ENCODE results near the gene KRIT1. TPM values are rescaled to one million over a fixed set of nuclear protein-coding genes. Genes with fewer than 3 reads are reported as not detected.
A peak's percentile ranks its signal among the peaks of the same experiment; 100 is the strongest.

Gene KRIT1
- total RNA-seq, 1 experiment from 2014 or later = 34.9 TPM

GRCh38 chr7:92266415-92267241, 20.9 kb upstream of the KRIT1 start:
- Mint-ChIP-seq H3K9me3 (no peaks in the 10 kb centered on the region), H3K4me3 (no peak overlapping the region), H3K27me3 (ENCODE audit: low read depth) (no peaks in the 10 kb centered on the region), H3K36me3 (ENCODE audit: insufficient read depth in 1 of 3, low read depth in 3 of 3) (peaks cover 0 to 5% (median 1%) of the 10 kb centered on the region in 3 experiments; a peak in 3 of 7 replicates), H3K4me1 (no peaks in the 10 kb centered on the region; a peak in 1 of 4 replicates), H3K27ac (no peak overlapping the region)
- Histone ChIP-seq H2BK15ac (ENCODE audit: low read depth, low read length) (no peak overlapping the region), H2BK120ac (ENCODE audit: low read depth, low read length, poor library complexity, severe bottlenecking) (no peak overlapping the region), H3K9me3 (ENCODE audit: control insufficient read depth, low read depth, low read length) (no peaks in the 10 kb centered on the region), H3K23ac (ENCODE audit: insufficient read length, low read depth, low read length) (no peak overlapping the region), H3K4me1 (ENCODE audit: insufficient read depth, low read length) (no peaks in the 10 kb centered on the region; the same call in 1 of the 2 replicates), H2AK5ac (ENCODE audit: insufficient read length, low read length) (no peak overlapping the region), H2BK12ac (ENCODE audit: insufficient read length, low read depth, low read length) (no peak overlapping the region), H3K79me2 (ENCODE audit: insufficient read depth, low read length) (no peaks in the 10 kb centered on the region), H3T11ph (ENCODE audit: low read length) (no peak overlapping the region), H4K5ac (ENCODE audit: insufficient read length, low read depth, low read length) (no peak overlapping the region), H3K79me1 (ENCODE audit: insufficient read depth, low read depth, low read length, poor library complexity, severe bottlenecking) (peaks cover 7% of the 10 kb centered on the region), H4K91ac (ENCODE audit: insufficient read length, low read depth, low read length) (no peak overlapping the region), H2AFZ (ENCODE audit: low read length) (no peak overlapping the region), H3K9ac (ENCODE audit: extremely low read depth, insufficient read length, low read length) (no peak overlapping the region), H3K56ac (ENCODE audit: insufficient read length, low read depth, low read length) (no peak overlapping the region), H3K14ac (ENCODE audit: insufficient read depth, low read length) (no peak overlapping the region), H4K20me1 (ENCODE audit: control insufficient read depth, insufficient read depth, insufficient read length) (no peaks in the 10 kb centered on the region), H3K27me3 (ENCODE audit: insufficient read depth, low read length) (no peaks in the 10 kb centered on the region), H3K4ac (ENCODE audit: low read depth, low read length) (no peak overlapping the region), H2BK5ac (ENCODE audit: insufficient read length, low read length) (no peak overlapping the region), H4K8ac (replicated peaks; ENCODE audit: insufficient read length, low read depth, low read length) (no peak overlapping the region), H3K18ac (ENCODE audit: insufficient read length, low read depth, low read length) (no peak overlapping the region), H3K4me2 (ENCODE audit: insufficient read depth, insufficient read length, low read length) (no peak overlapping the region), H3K23me2 (ENCODE audit: insufficient read length, low read depth, low read length, poor library complexity, severe bottlenecking) (no peaks in the 10 kb centered on the region), H3K27ac (ENCODE audit: insufficient read length, low read depth, low read length) (no peak overlapping the region), H2BK20ac (ENCODE audit: low read depth, low read length, poor library complexity, severe bottlenecking) (no peak overlapping the region)
- peak; percentile 26; the same call in 2 of the 3 replicates for TF ChIP-seq CTCF (conservative IDR thresholded peaks at IDR 0.05)
- DNase-seq = no peak
- no CpG with 5 or more reads among the region's 5 CpGs for WGBS (ENCODE audit: extremely low coverage, insufficient read length, low lambda C conversion rate)

All from H9 (cell line).